D341Med (cell line): ENCODE measurements around the gene MAGI3.
"Not testable (repeated sequence)": the region's sequence is repeated elsewhere in the genome, so short reads cannot be mapped to it uniquely, and the experiment has no call there.

Source experiments
- DNase-seq: peaks from one replicate; pipeline ENCODE4 v3.0.0; 2012; ENCODE audit warnings: low spot score

Gene MAGI3

DNA sequence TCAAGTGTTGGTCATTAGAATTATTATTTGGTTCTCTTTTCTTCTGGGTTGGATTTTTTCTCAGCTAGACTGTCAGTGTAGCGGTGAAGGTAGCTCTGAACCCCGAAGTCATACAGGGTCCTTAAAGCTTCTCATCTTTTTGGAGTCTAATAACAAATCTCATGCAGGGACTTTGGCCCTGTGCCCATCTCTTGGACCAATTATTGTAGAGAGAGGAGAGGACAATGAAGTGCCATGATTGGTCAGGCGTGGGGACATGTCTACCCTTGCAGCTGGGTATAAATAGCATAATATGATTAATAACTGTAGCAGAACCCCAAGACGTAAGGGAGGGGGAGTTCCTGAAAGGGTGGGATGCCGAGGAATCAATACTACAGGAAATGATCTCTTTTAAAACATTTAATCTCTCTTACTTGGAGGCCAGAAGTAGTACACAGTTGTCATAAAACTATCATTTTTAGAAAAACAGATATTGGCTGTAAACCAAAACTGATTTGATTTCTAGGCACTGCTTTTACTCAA, 8.8 kb downstream of the MAGI3 start:
- no peak for DNase-seq

- DNase-seq = no peak
These were observed 10.8 kb downstream of the MAGI3 start for GRCh38 chr1:113401067-113401466.

DNA sequence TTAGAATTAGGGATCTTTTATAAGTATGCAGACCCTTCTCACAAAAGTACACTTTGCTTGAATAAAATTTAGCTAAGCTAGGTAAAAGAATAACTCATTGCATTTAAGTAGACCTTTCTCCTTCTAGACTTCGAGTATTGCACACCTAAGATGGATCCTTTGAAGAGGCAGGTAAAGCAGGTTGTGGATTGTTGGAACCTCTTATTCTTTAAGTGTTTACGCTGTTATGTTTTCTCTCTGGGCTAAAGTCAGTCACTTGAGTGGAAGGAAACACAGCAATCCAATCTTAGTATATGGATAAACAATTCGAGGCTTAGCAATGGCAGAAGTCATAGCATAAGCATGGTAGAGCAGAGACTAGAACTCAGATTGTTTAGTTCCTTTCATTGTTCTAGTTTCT, 11.4 kb downstream of the MAGI3 start:
- DNase-seq = no peak

GRCh38 chr1:113403065-113403464, 12.8 kb downstream of the MAGI3 start:
- DNase-seq = no peak

DNA sequence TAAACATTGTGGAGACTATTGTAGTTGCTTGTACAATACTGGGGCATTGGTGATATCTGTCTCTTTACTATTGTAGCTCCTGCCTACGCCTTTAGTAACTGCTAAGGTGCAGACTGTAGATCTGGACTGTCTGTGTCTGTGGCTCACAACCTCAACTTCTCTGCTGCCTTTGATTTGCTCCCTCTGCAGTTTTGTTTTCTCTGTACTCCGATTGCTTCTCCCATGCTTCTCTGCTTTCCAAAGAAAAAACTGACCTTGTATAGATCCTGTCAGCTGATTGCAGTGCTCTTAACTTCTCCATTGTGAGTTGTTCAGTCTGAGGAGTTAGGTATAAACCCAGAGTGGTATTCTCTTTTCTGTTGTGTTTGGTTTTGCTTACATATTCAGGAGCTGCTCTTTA, 15.3 kb downstream of the MAGI3 start:
- DNase-seq = no peak

GRCh38 chr1:113406149-113406548, 15.8 kb downstream of the MAGI3 start:
- DNase-seq = not testable (repeated sequence)

- DNase-seq = no peak
These were observed 19.0 kb downstream of the MAGI3 start for GRCh38 chr1:113409363-113409762.

DNA sequence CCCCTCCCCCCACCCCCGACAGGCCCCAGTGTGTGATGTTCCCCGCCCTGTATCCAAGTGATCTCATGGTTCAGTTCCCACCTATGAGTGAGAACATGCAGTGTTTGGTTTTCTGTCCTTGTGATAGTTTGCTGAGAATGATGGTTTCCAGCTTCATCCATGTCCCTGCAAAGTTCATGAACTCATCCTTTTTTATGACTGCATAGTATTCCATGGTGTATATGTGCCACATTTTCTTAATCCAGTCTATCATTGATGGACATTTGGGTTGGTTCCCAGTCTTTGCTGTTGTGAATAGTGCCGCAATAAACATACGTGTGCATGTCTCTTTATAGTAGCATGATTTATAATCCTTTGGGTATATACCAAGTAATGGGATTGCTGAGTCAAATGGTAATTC, 21.7 kb downstream of the MAGI3 start:
- DNase-seq = not testable (repeated sequence)

- DNase-seq = no peak
These were observed 25.2 kb downstream of the MAGI3 start for GRCh38 chr1:113415310-113416070.

DNA sequence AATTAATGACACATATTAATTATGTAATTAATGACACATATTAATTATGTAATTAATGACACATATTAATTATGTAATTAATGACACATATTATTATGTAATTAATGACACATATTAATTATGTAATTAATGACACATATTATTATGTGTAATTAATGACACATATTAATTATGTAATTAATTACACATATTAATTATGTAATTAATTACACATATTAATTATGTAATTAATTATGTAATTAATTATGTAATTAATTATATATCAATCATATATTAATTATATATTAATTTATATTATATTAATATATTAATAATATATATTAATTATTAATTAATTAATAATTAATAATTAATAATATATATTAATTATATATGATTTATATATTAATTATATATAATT, 25.8 kb downstream of the MAGI3 start:
- not testable (repeated sequence) for DNase-seq

- no peak for DNase-seq
These were observed 26.2 kb downstream of the MAGI3 start for GRCh38 chr1:113416496-113416895.

GRCh38 chr1:113422315-113423068, 32.2 kb downstream of the MAGI3 start:
- no peak for DNase-seq

DNA sequence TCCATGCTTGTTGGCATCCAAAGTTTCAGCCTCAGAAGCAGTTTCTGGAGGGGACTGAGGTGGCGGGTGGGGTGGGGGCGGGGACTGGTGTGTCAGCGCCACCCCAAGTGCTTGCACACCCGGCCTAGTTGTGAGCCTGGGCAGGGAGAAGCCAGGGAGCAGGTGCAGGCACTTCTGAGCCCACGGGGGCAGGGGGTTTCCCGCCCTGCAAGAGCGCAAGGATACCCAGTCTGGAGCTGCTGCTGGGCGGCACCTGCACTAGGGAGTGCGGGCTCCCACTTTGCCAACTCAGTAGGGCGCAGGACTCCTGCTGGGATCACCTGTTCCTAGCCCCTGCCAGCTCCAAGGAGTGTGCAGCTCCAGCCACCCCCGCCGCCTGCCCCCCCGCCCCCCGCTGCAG, 33.5 kb downstream of the MAGI3 start:
- DNase-seq = no peak

- DNase-seq = no peak
These were observed 39.3 kb downstream of the MAGI3 start for GRCh38 chr1:113429461-113430153.

GRCh38 chr1:113433184-113433583, 42.9 kb downstream of the MAGI3 start:
- DNase-seq = no peak

- DNase-seq = no peak
These were observed 44.0 kb downstream of the MAGI3 start for GRCh38 chr1:113434081-113434873.

DNA sequence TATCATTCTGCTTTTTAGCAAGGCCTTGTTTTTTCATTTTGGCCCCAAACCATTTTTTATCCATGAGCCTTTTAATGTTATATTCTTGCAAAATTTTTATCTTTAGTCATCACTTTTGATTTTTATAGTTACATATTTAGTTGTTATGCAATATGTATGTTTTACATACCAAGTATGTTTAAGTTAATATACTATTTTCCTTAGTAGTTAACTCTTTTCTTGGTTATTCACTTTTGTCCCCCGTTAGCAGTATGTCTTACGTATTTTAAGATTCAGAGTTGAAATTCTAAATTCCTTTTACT, 44.5 kb downstream of the MAGI3 start:
- DNase-seq = no peak

DNA sequence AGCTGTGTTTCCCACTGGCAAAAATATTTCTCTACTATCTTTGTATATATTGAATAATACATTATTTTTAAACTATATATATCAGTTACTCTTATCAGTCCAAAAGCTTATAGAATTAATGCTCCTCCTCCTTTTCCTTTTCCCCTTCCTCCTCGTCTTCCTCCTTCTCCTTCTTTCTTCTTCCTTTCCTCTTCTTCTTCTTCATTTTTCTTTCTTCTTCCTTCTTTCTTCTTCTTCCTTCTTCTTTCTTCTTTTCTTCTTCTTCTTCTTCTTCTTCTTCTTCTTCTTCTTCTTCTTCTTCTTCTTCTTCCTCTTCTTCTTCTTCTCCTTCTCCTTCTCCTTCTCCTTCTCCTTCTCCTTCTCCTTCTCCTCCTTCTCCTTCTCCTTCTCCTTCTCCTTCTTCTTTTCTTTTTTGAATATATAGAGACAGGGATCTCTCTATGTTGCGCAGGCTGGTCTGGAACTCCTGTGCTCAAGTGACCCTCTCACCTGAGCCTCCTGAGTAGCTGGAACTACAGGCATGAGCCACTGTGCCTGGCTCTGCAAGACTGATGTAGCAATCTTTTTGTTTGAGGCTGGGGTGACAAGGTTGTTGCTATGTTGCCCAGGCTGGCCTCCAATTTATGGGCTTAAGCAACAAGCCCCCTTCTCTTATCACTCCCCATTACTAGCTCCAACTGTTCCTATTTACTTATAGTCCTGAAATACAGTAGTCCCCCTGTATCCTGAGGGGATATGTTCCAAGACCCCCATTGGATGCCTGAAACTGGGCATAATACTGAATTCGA, 47.4 kb downstream of the MAGI3 start:
- DNase-seq = no peak

GRCh38 chr1:113438505-113439276, 48.4 kb downstream of the MAGI3 start:
- no peak for DNase-seq

GRCh38 chr1:113439277-113439670, 49.0 kb downstream of the MAGI3 start:
- DNase-seq = no peak

DNA sequence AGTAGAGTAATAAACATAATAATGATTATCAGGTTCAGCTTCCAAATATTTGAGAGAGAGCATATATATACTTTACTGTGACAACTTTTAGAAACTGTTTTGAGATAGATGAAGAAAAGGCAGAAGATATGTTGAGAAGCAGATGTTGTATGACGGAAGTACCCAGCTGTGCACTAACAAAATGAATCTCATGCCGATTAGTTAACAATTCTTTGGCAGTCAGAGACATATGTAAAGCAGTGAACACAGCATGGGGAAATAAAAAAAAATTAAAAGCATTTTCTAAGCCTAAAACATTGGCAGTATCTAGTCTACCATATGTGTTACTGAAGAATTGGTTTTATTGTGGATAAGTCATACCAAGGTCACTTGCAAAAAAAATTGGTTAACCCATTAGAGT, 51.8 kb downstream of the MAGI3 start:
- no peak for DNase-seq
